Left lung (tissue), 10 donors: ENCODE data around the gene PAPPA2. TPM values are rescaled to one million over a fixed set of nuclear protein-coding genes. Genes with fewer than 3 reads are reported as not detected.

ENCODE experiments used
- ATAC-seq: fragments of 200-7000 bp; cut with Tn5 transposase; one replicate; pipeline ENCODE4 v1.9.1; 2020; ENCODE audit warnings: moderate library complexity
- DNase-seq, 4 donors: peaks; one replicate each; pipeline ENCODE4 v3.0.0-alpha.2; 2013 to 2020
- H3K27ac ChIP-seq, 2 donors: fragments of 200-600 bp; sonication (generic) in 1 of 2; one replicate each; pipeline versions ENCODE4 v1.5.0 to v1.8.0; 2020 to 2021
- H3K27me3 ChIP-seq, 2 donors: fragments of 200-600 bp; sonication (generic) in 1 of 2; one replicate each; pipeline versions ENCODE4 v1.5.0 to v1.8.0; 2020 to 2021
- H3K36me3 ChIP-seq, 2 donors: fragments of 200-600 bp; sonication (generic) in 1 of 2; one replicate each; pipeline versions ENCODE4 v1.5.0 to v1.8.0; 2020 to 2021
- H3K4me1 ChIP-seq, 2 donors: fragments of 200-600 bp; one replicate each; pipeline ENCODE4 v1.8.0; 2021
- H3K4me3 ChIP-seq, 2 donors: fragments of 200-600 bp; sonication (generic) in 1 of 2; one replicate each; pipeline versions ENCODE4 v1.5.0 to v1.8.0; 2020 to 2021; ENCODE audit warnings: mild to moderate bottlenecking in 1 of 2
- H3K9me3 ChIP-seq, 2 donors: fragments of 200-600 bp; sonication (generic) in 1 of 2; one replicate each; pipeline versions ENCODE4 v1.5.0 to v1.8.0; 2020 to 2021
- CTCF ChIP-seq, 2 donors: fragments of 200-600 bp; sonication (generic) in 1 of 2; IDR thresholded peaks; one replicate each; pipeline versions ENCODE4 v1.5.0 to v1.8.0; 2021; ENCODE audit warnings: antibody characterized with exemption in 2 of 2
- intact Hi-C, 2 donors: fragments of 100-400 bp; cut with DNase I; formaldehyde crosslinking; loops; one replicate each; pipeline versions ENCODE4 v1.11.2 to v1.14.2; 2022
- polyA plus RNA-seq, 6 donors: library from polyadenylated mRNA; unstranded; fragments of 120-200 nt; gene quantifications; one replicate each; pipeline ENCODE4 v1.2.1, GENCODE V29; 2013; ENCODE audit not compliant: insufficient read length in 6 of 6
- total RNA-seq, 2 donors: library from RNA; stranded (reverse); fragmentation: NEBNext Ultra II Directional; extraction: Animal tissue kit (Norgen Biotek cat#: 25700); gene quantifications; one replicate each; pipeline ENCODE4 v1.2.1, GENCODE V29; 2021
- donor health status: DM: no; HTN: yes; CAD: no.
- donor health status: DM: no; HTN: no; CAD: no.

PAPPA2 gene
- total and polyA plus RNA-seq, 8 donors = 0.09 to 0.68 (median 0.27) TPM

DNA sequence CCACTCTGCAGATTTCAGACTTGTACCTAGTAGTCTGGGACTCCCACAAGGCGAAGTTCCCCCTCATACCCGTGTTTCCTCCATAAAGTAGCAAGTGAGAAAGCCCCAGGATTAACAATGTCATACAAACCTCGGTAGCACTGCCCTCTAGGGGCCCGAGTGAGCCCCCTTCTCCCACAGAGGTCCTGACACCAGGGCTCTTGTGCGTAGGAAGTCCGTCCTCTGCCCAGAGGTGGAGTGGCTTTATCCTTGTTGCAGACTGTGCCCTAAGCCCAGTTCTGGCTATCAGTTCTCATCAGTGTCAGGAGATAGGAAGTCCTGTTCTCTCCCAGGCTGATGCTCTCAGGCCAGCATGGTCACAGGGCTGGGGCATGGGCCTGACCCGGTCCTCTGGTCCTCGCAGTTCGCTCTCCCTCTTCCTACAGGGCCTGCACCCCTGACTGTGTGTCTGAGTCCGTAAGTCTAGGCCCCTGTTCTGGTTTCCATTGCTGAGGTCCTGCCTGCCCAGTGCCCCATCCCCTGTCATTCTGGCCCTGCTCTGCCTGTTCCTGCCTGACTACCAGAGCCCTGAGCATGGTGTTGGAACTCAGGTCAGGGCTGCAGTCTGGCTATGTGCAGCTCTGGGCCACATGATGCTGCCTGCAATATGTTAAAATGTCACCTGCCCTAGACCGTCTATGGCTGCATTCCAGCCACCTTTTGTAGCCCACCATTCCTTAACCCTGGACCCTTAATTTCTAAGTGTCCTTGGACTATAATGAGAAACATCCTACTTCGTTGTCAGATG is 416.0 kb downstream of the PAPPA2 start:
- Histone ChIP-seq H3K4me1 (no peaks in the 10 kb centered on the region), H3K27ac (no peak overlapping the region), H3K4me3 (no peak overlapping the region), H3K36me3 (no peaks in the 10 kb centered on the region), H3K27me3 (no peaks in the 10 kb centered on the region), H3K9me3 (no peaks in the 10 kb centered on the region)
- ATAC-seq (no peak), DNase-seq (no peak)
- no peak for TF ChIP-seq CTCF (IDR thresholded peaks at IDR 0.05)
- intact Hi-C loops = loop anchor here in 1 of 2 donors (10.0 kb wide), 1 partner anchor 324 kb away; no protein-coding TSS in a partner anchor

GRCh38 chr1:176879784-176880620 is 417.0 kb downstream of the PAPPA2 start:
- intact Hi-C loops = loop anchor here in 1 of 2 donors (10.0 kb wide), 1 partner anchor 325 kb away; no protein-coding TSS in a partner anchor
- Histone ChIP-seq H3K4me1 (no peaks in the 10 kb centered on the region), H3K27ac (no peak overlapping the region), H3K36me3 (no peaks in the 10 kb centered on the region), H3K9me3 (no peaks in the 10 kb centered on the region), H3K4me3 (no peak overlapping the region), H3K27me3 (no peaks in the 10 kb centered on the region)
- TF ChIP-seq CTCF (IDR thresholded peaks at IDR 0.05) = no peak
- no peak for DNase-seq
- no peak for ATAC-seq

DNA sequence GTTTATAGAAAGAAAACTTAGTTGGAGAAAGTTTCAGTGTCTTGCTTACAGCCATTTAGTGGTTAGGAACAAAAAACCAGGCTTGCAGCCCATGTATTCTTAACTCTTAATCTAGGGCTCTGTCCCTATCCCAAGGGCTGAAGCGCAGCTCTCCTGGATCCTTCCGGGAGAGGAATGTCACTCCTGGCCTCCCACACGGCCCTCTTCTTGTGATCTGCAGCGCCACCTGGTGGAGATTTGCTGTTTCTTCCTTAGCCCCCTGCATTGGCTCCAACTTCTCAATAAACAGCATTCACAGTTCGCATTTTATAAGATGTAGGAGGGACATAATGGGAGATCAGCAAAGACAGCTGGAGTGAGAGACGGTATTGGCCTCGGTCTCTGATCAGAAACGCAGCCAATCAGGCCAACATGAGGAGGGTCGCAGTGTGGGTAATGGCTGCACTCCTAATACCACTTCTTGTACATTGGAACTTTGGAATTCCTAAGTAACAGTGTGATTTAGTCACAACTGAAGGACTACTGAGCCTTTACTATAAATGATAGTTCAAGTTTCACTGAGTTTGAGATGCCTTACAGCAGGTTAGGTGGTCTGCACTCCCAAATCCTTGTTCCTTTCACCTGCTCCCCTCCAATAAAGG is 418.1 kb downstream of the PAPPA2 start:
- Histone ChIP-seq H3K27ac (no peak overlapping the region), H3K4me1 (no peaks in the 10 kb centered on the region), H3K27me3 (no peaks in the 10 kb centered on the region), H3K36me3 (no peaks in the 10 kb centered on the region), H3K4me3 (no peak overlapping the region), H3K9me3 (no peaks in the 10 kb centered on the region)
- ATAC-seq (peak; percentile 93), DNase-seq (peak in 3 of 4 donors; percentile 56 to 79 (median 60))
- peak; percentile 77 to 82 for TF ChIP-seq CTCF (IDR thresholded peaks at IDR 0.05)
- intact Hi-C loops = no loop called here

DNA sequence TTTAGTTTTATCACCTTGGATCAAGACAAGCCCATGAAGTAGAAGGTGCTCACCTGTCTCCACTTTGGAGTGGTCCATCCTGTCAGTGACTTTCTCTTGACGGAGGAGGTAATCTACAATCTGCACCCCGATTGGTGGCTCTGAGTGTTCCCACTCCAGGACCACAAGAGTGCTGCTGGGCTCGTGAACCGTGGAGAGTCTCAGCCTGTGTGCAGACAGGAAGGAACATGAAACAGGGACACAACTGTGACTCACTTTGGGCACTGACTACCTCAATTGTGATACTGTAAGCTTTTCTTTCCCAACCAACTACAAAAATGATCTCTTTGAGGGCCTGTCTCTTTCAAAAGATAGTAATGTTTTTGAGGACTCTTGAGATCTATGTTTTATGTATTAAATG is 421.3 kb downstream of the PAPPA2 start:
- Histone ChIP-seq H3K27me3 (no peaks in the 10 kb centered on the region), H3K9me3 (no peaks in the 10 kb centered on the region), H3K4me1 (no peaks in the 10 kb centered on the region), H3K4me3 (no peak overlapping the region), H3K36me3 (no peaks in the 10 kb centered on the region), H3K27ac (no peak overlapping the region)
- TF ChIP-seq CTCF (IDR thresholded peaks at IDR 0.05) = no peak
- ATAC-seq (no peak), DNase-seq (no peak)
- intact Hi-C loops = no loop called here
